Measurements from ENCODE around the gene SMIM45.

Gene SMIM45

DNA sequence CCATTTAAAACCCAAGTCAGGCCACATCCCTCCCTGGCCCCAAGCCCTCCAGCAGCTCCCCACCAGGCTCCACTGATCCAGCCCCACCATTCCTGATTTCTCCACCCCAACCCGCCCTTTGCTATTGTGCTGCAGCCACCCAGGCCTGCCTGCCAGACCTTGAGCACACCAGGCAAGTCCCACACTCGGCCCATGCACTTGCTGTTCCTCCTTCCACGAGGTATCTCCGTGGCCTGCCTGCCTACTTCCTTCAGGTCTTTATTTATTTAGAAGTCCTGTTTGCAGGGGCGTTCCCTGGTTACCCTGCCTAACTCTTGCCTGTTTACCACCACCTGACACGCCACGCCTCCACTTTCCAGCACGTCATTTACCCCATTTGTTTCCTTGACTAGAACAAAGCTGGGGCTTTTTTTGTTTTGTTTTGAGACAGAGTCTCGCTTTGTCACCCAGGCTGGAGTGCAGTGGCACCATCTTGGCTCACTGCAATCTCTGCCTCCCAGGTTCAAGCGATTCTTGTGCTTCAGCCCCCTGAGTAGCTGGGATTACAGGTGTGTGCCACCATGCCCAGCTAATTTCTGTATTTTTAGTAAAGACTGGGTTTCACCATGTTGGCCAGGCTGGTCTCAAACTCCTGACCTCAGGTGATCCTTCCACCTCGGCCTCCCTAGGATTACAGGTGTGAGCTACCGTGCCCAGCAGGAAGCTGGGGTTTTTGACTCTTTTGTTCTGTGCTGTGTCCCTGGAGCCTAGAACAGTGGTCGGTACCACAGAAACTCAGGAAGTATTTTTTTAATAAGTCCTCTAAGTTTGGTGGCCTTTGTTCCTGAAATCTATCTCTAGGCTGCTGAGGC lies 11.7 kb upstream of the SMIM45 start:
- no peak overlapping the region for H4K5ac ChIP-seq (ENCODE audit: insufficient read length, low read depth, low read length)
- no peak overlapping the region for H2BK12ac ChIP-seq (ENCODE audit: insufficient read length, low read depth, low read length)
- H3K56ac ChIP-seq (ENCODE audit: insufficient read length, low read depth, low read length), result no peak overlapping the region
- no peaks in the 10 kb centered on the region for H3K79me2 ChIP-seq (ENCODE audit: insufficient read depth, low read length)
- H3K27me3 ChIP-seq (ENCODE audit: insufficient read depth, low read length), result no peaks in the 10 kb centered on the region
- no peak overlapping the region for H4K8ac ChIP-seq (replicated peaks; ENCODE audit: insufficient read length, low read depth, low read length)
- peaks cover 2% of the 10 kb centered on the region for H4K20me1 ChIP-seq (ENCODE audit: control insufficient read depth, insufficient read depth, insufficient read length)
- no peaks in the 10 kb centered on the region for H3K4me1 ChIP-seq (ENCODE audit: insufficient read depth, low read length)
- H3K27ac ChIP-seq (ENCODE audit: insufficient read length, low read depth, low read length), result no peak overlapping the region
- Mint-ChIP-seq H3K27ac (peak overlapping the region; percentile 77 to 97 (median 83); a peak in 6 of 7 replicates), H3K4me3 (no peak overlapping the region), H3K9me3 (no peaks in the 10 kb centered on the region; a peak in 1 of 5 replicates), H3K4me1 (peaks cover 14 to 15% of the 10 kb centered on the region in 2 experiments; a peak in 3 of 4 replicates), H3K36me3 (ENCODE audit: insufficient read depth in 1 of 3, low read depth in 3 of 3) (peaks cover 58 to 74% (median 74%) of the 10 kb centered on the region in 3 experiments; a peak in 6 of 7 replicates), H3K27me3 (ENCODE audit: low read depth) (no peaks in the 10 kb centered on the region; the same call in 1 of the 2 replicates)
- no peak overlapping the region for H3K4me2 ChIP-seq (ENCODE audit: insufficient read depth, insufficient read length, low read length)
- no peak for DNase-seq
- H3K14ac ChIP-seq (ENCODE audit: insufficient read depth, low read length), result no peak overlapping the region
- no peak overlapping the region for H3K23ac ChIP-seq (ENCODE audit: insufficient read length, low read depth, low read length)
- no peak overlapping the region for H2BK120ac ChIP-seq (ENCODE audit: low read depth, low read length, poor library complexity, severe bottlenecking)
- no peak overlapping the region for H2AK5ac ChIP-seq (ENCODE audit: insufficient read length, low read length)
- no peak overlapping the region for H3K18ac ChIP-seq (ENCODE audit: insufficient read length, low read depth, low read length)
- no peak overlapping the region for H3T11ph ChIP-seq (ENCODE audit: low read length)
- H3K23me2 ChIP-seq (ENCODE audit: insufficient read length, low read depth, low read length, poor library complexity, severe bottlenecking), result no peaks in the 10 kb centered on the region
- no peak overlapping the region for H2AFZ ChIP-seq (ENCODE audit: low read length)
- no peak overlapping the region for H2BK5ac ChIP-seq (ENCODE audit: insufficient read length, low read length)
- no peak overlapping the region for H2BK20ac ChIP-seq (ENCODE audit: low read depth, low read length, poor library complexity, severe bottlenecking)
- TF ChIP-seq, protein P1, sequence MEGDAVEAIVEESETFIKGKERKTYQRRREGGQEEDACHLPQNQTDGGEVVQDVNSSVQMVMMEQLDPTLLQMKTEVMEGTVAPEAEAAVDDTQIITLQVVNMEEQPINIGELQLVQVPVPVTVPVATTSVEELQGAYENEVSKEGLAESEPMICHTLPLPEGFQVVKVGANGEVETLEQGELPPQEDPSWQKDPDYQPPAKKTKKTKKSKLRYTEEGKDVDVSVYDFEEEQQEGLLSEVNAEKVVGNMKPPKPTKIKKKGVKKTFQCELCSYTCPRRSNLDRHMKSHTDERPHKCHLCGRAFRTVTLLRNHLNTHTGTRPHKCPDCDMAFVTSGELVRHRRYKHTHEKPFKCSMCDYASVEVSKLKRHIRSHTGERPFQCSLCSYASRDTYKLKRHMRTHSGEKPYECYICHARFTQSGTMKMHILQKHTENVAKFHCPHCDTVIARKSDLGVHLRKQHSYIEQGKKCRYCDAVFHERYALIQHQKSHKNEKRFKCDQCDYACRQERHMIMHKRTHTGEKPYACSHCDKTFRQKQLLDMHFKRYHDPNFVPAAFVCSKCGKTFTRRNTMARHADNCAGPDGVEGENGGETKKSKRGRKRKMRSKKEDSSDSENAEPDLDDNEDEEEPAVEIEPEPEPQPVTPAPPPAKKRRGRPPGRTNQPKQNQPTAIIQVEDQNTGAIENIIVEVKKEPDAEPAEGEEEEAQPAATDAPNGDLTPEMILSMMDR (conservative IDR thresholded peaks at IDR 0.05), result no peak
- H3K9me3 ChIP-seq (ENCODE audit: control insufficient read depth, low read depth, low read length), result no peaks in the 10 kb centered on the region
- WGBS (ENCODE audit: extremely low coverage, insufficient read length, low lambda C conversion rate), result no CpG with 5 or more reads among the region's 13 CpGs
- H4K91ac ChIP-seq (ENCODE audit: insufficient read length, low read depth, low read length), result no peak overlapping the region
- H2BK15ac ChIP-seq (ENCODE audit: low read depth, low read length), result no peak overlapping the region
- H3K79me1 ChIP-seq (ENCODE audit: insufficient read depth, low read depth, low read length, poor library complexity, severe bottlenecking), result no peaks in the 10 kb centered on the region
- H3K9ac ChIP-seq (ENCODE audit: extremely low read depth, insufficient read length, low read length), result no peak overlapping the region
- H3K4ac ChIP-seq (ENCODE audit: low read depth, low read length), result no peak overlapping the region
